ENCODE results near the gene CAMK2B.

CAMK2B gene

GRCh38 chr7:44251269-44251668 lies 74.1 kb downstream of the CAMK2B start:
- H3K36me3 ChIP-seq (ENCODE audit: control insufficient read depth in 1 of 2, insufficient read depth in 2 of 2, low read depth in 1 of 2, low read length in 2 of 2): no peaks in the 10 kb centered on the region
- no peak overlapping the region for H2BK5ac ChIP-seq (ENCODE audit: low read depth, low read length, poor library complexity, severe bottlenecking)
- no peak for DNase-seq
- H3K4ac ChIP-seq (ENCODE audit: low read depth in 1 of 2, low read length in 2 of 2): no peak overlapping the region
- no peaks in the 10 kb centered on the region for H3K27me3 ChIP-seq (ENCODE audit: control insufficient read depth in 1 of 2, insufficient read depth in 1 of 2, low read length in 2 of 2)
- H3K27ac ChIP-seq (ENCODE audit: low read length, poor library complexity, severe bottlenecking): no peak overlapping the region
- no peaks in the 10 kb centered on the region for H3K79me1 ChIP-seq (replicated peaks; ENCODE audit: low read length, poor library complexity, severe bottlenecking)
- H2BK120ac ChIP-seq (ENCODE audit: low read depth, low read length): no peak overlapping the region
- no peak overlapping the region for H4K8ac ChIP-seq (ENCODE audit: low read length)
- H3K9me3 ChIP-seq (ENCODE audit: control insufficient read depth, low read length): no peaks in the 10 kb centered on the region
- H3K4me1 ChIP-seq (ENCODE audit: control insufficient read depth, insufficient read depth, low read depth, low read length): peaks cover 1% of the 10 kb centered on the region
- H4K91ac ChIP-seq (ENCODE audit: low read length): no peak overlapping the region
- H2BK15ac ChIP-seq (ENCODE audit: low read depth, poor library complexity, severe bottlenecking): no peak overlapping the region
- no peak overlapping the region for H3K9ac ChIP-seq (ENCODE audit: low read length)
- no peak overlapping the region for H2AFZ ChIP-seq (ENCODE audit: low read depth, low read length)
- H3K4me3 ChIP-seq (ENCODE audit: insufficient read depth in 1 of 2, low read depth in 1 of 2, low read length in 2 of 2): no peak overlapping the region
- no peak overlapping the region for H2AK5ac ChIP-seq (ENCODE audit: low read length, severe bottlenecking)
- WGBS: 91% methylated on average over 10 of the region's 10 CpGs
- no peak overlapping the region for H2BK12ac ChIP-seq (ENCODE audit: low read length in 2 of 2)
- no peak overlapping the region for H3K23ac ChIP-seq (ENCODE audit: low read length in 2 of 2)
- H3K4me2 ChIP-seq (ENCODE audit: low read length, poor library complexity, severe bottlenecking): no peak overlapping the region
- H3K18ac ChIP-seq (ENCODE audit: low read depth in 1 of 2, low read length in 2 of 2): no peak overlapping the region
- H3K14ac ChIP-seq (ENCODE audit: low read length in 2 of 2): no peak overlapping the region

GRCh38 chr7:44249639-44250234 lies 75.7 kb downstream of the CAMK2B start:
- Histone ChIP-seq H3K4me2 (ENCODE audit: low read length, poor library complexity, severe bottlenecking) (no peak overlapping the region), H3K18ac (ENCODE audit: low read depth in 1 of 2, low read length in 2 of 2) (no peak overlapping the region), H2BK12ac (ENCODE audit: low read length in 2 of 2) (no peak overlapping the region), H3K14ac (ENCODE audit: low read length in 2 of 2) (no peak overlapping the region), H4K8ac (ENCODE audit: low read length) (no peak overlapping the region), H3K27ac (ENCODE audit: low read length, poor library complexity, severe bottlenecking) (no peak overlapping the region), H3K23ac (ENCODE audit: low read length in 2 of 2) (no peak overlapping the region), H3K36me3 (ENCODE audit: control insufficient read depth in 1 of 2, insufficient read depth in 2 of 2, low read depth in 1 of 2, low read length in 2 of 2) (no peaks in the 10 kb centered on the region), H3K9ac (ENCODE audit: low read length) (no peak overlapping the region), H3K4ac (ENCODE audit: low read depth in 1 of 2, low read length in 2 of 2) (no peak overlapping the region), H2BK15ac (ENCODE audit: low read depth, poor library complexity, severe bottlenecking) (no peak overlapping the region), H3K27me3 (ENCODE audit: control insufficient read depth in 1 of 2, insufficient read depth in 1 of 2, low read length in 2 of 2) (peaks cover 6 to 8% of the 10 kb centered on the region in 2 experiments), H3K4me3 (ENCODE audit: insufficient read depth in 1 of 2, low read depth in 1 of 2, low read length in 2 of 2) (no peak overlapping the region), H2BK5ac (ENCODE audit: low read depth, low read length, poor library complexity, severe bottlenecking) (no peak overlapping the region), H3K4me1 (ENCODE audit: control insufficient read depth, insufficient read depth, low read depth, low read length) (peaks cover 1% of the 10 kb centered on the region), H2AFZ (ENCODE audit: low read depth, low read length) (no peak overlapping the region), H4K91ac (ENCODE audit: low read length) (peak overlapping the region; percentile 11), H3K9me3 (ENCODE audit: control insufficient read depth, low read length) (no peaks in the 10 kb centered on the region), H2AK5ac (ENCODE audit: low read length, severe bottlenecking) (no peak overlapping the region), H2BK120ac (ENCODE audit: low read depth, low read length) (no peak overlapping the region), H3K79me1 (replicated peaks; ENCODE audit: low read length, poor library complexity, severe bottlenecking) (no peaks in the 10 kb centered on the region)
- 86% methylated on average over 15 of the region's 15 CpGs for WGBS
- no peak for DNase-seq

- Histone ChIP-seq H2BK15ac (ENCODE audit: low read depth, poor library complexity, severe bottlenecking) (no peak overlapping the region), H3K27me3 (ENCODE audit: control insufficient read depth in 1 of 2, insufficient read depth in 1 of 2, low read length in 2 of 2) (peaks cover 6 to 8% of the 10 kb centered on the region in 2 experiments), H2AFZ (ENCODE audit: low read depth, low read length) (no peak overlapping the region), H3K4me2 (ENCODE audit: low read length, poor library complexity, severe bottlenecking) (no peak overlapping the region), H3K18ac (ENCODE audit: low read depth in 1 of 2, low read length in 2 of 2) (no peak overlapping the region), H2BK5ac (ENCODE audit: low read depth, low read length, poor library complexity, severe bottlenecking) (no peak overlapping the region), H2BK120ac (ENCODE audit: low read depth, low read length) (no peak overlapping the region), H3K4ac (ENCODE audit: low read depth in 1 of 2, low read length in 2 of 2) (no peak overlapping the region), H3K4me3 (ENCODE audit: insufficient read depth in 1 of 2, low read depth in 1 of 2, low read length in 2 of 2) (no peak overlapping the region), H3K36me3 (ENCODE audit: control insufficient read depth in 1 of 2, insufficient read depth in 2 of 2, low read depth in 1 of 2, low read length in 2 of 2) (no peaks in the 10 kb centered on the region), H3K4me1 (ENCODE audit: control insufficient read depth, insufficient read depth, low read depth, low read length) (peaks cover 1% of the 10 kb centered on the region), H3K23ac (ENCODE audit: low read length in 2 of 2) (no peak overlapping the region), H3K79me1 (replicated peaks; ENCODE audit: low read length, poor library complexity, severe bottlenecking) (no peaks in the 10 kb centered on the region), H3K9ac (ENCODE audit: low read length) (no peak overlapping the region), H4K91ac (ENCODE audit: low read length) (no peak overlapping the region), H4K8ac (ENCODE audit: low read length) (no peak overlapping the region), H3K27ac (ENCODE audit: low read length, poor library complexity, severe bottlenecking) (no peak overlapping the region), H2BK12ac (ENCODE audit: low read length in 2 of 2) (no peak overlapping the region), H2AK5ac (ENCODE audit: low read length, severe bottlenecking) (no peak overlapping the region), H3K9me3 (ENCODE audit: control insufficient read depth, low read length) (no peaks in the 10 kb centered on the region), H3K14ac (ENCODE audit: low read length in 2 of 2) (no peak overlapping the region)
- DNase-seq: no peak
- 94% methylated on average over 10 of the region's 10 CpGs for WGBS
Measured at GRCh38 chr7:44247868-44248651, 77.3 kb downstream of the CAMK2B start.

- Histone ChIP-seq H3K4me2 (ENCODE audit: low read length, poor library complexity, severe bottlenecking) (no peak overlapping the region), H3K23ac (ENCODE audit: low read length in 2 of 2) (no peak overlapping the region), H3K4me3 (ENCODE audit: insufficient read depth in 1 of 2, low read depth in 1 of 2, low read length in 2 of 2) (no peak overlapping the region), H2AFZ (ENCODE audit: low read depth, low read length) (no peak overlapping the region), H3K36me3 (ENCODE audit: control insufficient read depth in 1 of 2, insufficient read depth in 2 of 2, low read depth in 1 of 2, low read length in 2 of 2) (no peaks in the 10 kb centered on the region), H3K79me1 (replicated peaks; ENCODE audit: low read length, poor library complexity, severe bottlenecking) (no peaks in the 10 kb centered on the region), H2BK120ac (ENCODE audit: low read depth, low read length) (no peak overlapping the region), H2BK15ac (ENCODE audit: low read depth, poor library complexity, severe bottlenecking) (no peak overlapping the region), H3K9ac (ENCODE audit: low read length) (no peak overlapping the region), H2BK5ac (ENCODE audit: low read depth, low read length, poor library complexity, severe bottlenecking) (no peak overlapping the region), H3K9me3 (ENCODE audit: control insufficient read depth, low read length) (no peaks in the 10 kb centered on the region), H2AK5ac (ENCODE audit: low read length, severe bottlenecking) (no peak overlapping the region), H2BK12ac (ENCODE audit: low read length in 2 of 2) (no peak overlapping the region), H3K27me3 (ENCODE audit: control insufficient read depth in 1 of 2, insufficient read depth in 1 of 2, low read length in 2 of 2) (peaks cover 6 to 17% of the 10 kb centered on the region in 2 experiments), H3K4ac (ENCODE audit: low read depth in 1 of 2, low read length in 2 of 2) (no peak overlapping the region), H3K14ac (ENCODE audit: low read length in 2 of 2) (no peak overlapping the region), H4K8ac (ENCODE audit: low read length) (no peak overlapping the region), H4K91ac (ENCODE audit: low read length) (peak overlapping the region; percentile 67), H3K27ac (ENCODE audit: low read length, poor library complexity, severe bottlenecking) (no peak overlapping the region), H3K4me1 (ENCODE audit: control insufficient read depth, insufficient read depth, low read depth, low read length) (peaks cover 1% of the 10 kb centered on the region), H3K18ac (ENCODE audit: low read depth in 1 of 2, low read length in 2 of 2) (no peak overlapping the region)
- WGBS: 88% methylated on average over 7 of the region's 7 CpGs
- DNase-seq: no peak
Measured at GRCh38 chr7:44246396-44247113, 78.8 kb downstream of the CAMK2B start.
